Stimulated activated CD4-positive, alpha-beta T cell treated with anti-CD3 and anti-CD28 coated beads, Interleukin-4, amount 100 ng/mL, for 48 hours (primary cell): ENCODE measurements around the gene ACO2.
"Not testable (repeated sequence)": the region's sequence is repeated elsewhere in the genome, so short reads cannot be mapped to it uniquely, and the experiment has no call there.

Experiments
- DNase-seq, 2 donors: peaks; one replicate each; pipeline ENCODE4 v3.0.0-alpha.2; 2020; ENCODE audit warnings: low read depth in 2 of 2

The ACO2 gene

GRCh38 chr22:41540365-41540764 lies 71.4 kb downstream of the ACO2 start:
- DNase-seq = no peak

- no peak for DNase-seq
These were observed 72.6 kb downstream of the ACO2 start for GRCh38 chr22:41541484-41541883.

GRCh38 chr22:41542224-41542623 lies 73.3 kb downstream of the ACO2 start:
- DNase-seq = no peak

- peak; percentile 94 to 99 for DNase-seq
These were observed 75.1 kb downstream of the ACO2 start, which contains the start of gene POLR3H for GRCh38 chr22:41543854-41544670. TSS of gene POLR3H (minus strand) at chr22:41544470. CDS start at chr22:41544101, 369 bp downstream.

GRCh38 chr22:41544671-41545476 lies 76.0 kb downstream of the ACO2 start:
- DNase-seq = no peak

- no peak for DNase-seq
These were observed 79.9 kb downstream of the ACO2 start for GRCh38 chr22:41548830-41549211.

- no peak for DNase-seq
These were observed 82.1 kb downstream of the ACO2 start for GRCh38 chr22:41550952-41551491.

- no peak for DNase-seq
These were observed 83.1 kb downstream of the ACO2 start for GRCh38 chr22:41551877-41552582.

GRCh38 chr22:41555325-41555982 lies 86.5 kb downstream of the ACO2 start:
- no peak for DNase-seq

GRCh38 chr22:41556561-41556960 lies 87.6 kb downstream of the ACO2 start:
- no peak for DNase-seq

- peak in 1 of 2 donors; percentile 21 for DNase-seq
These were observed 88.7 kb downstream of the ACO2 start for GRCh38 chr22:41557401-41558240.

GRCh38 chr22:41558241-41558630 lies 89.3 kb downstream of the ACO2 start:
- DNase-seq = not testable (repeated sequence)

- DNase-seq = no peak
These were observed 91.2 kb downstream of the ACO2 start for GRCh38 chr22:41560095-41560471.

- no peak for DNase-seq
These were observed 92.4 kb downstream of the ACO2 start for GRCh38 chr22:41561335-41561734.

- DNase-seq = no peak
These were observed 92.9 kb downstream of the ACO2 start for GRCh38 chr22:41561788-41562187.

GRCh38 chr22:41562461-41562860 lies 93.5 kb downstream of the ACO2 start:
- no peak for DNase-seq

GRCh38 chr22:41563051-41563711 lies 94.3 kb downstream of the ACO2 start:
- DNase-seq = no peak

GRCh38 chr22:41564563-41564962 lies 95.6 kb downstream of the ACO2 start:
- DNase-seq = no peak

GRCh38 chr22:41565403-41566054 lies 96.6 kb downstream of the ACO2 start:
- peak; percentile 12 to 15 for DNase-seq

GRCh38 chr22:41567512-41567768 lies 98.5 kb downstream of the ACO2 start:
- no peak for DNase-seq
